ENCODE measurements around the gene IL36B. TPM values are rescaled to one million over a fixed set of nuclear protein-coding genes. Genes with fewer than 3 reads are reported as not detected.
A peak's percentile ranks its signal among the peaks of the same experiment; 100 is the strongest.

Gene IL36B
- total RNA-seq, 2 donors from 2014 or later, result not detected

GRCh38 chr2:113072584-113072983 lies 19.9 kb upstream of the IL36B start:
- WGBS, 2 donors, result 55 to 64% methylated on average over 4 of the region's 4 CpGs
- intact Hi-C loops (cut with DNase I), result no loop called here
- no peaks in the 10 kb centered on the region for H3K36me3 ChIP-seq (replicated peaks in 1 of 2; ENCODE audit: insufficient read depth in 1 of 2, low read depth in 2 of 2)

GRCh38 chr2:113070606-113070975 lies 17.9 kb upstream of the IL36B start:
- no peak for TF ChIP-seq POLR2A (IDR thresholded peaks at IDR 0.05)
- no peak for TF ChIP-seq CTCF (IDR thresholded peaks at IDR 0.05)
- no peak overlapping the region for H3K4me3 ChIP-seq
- H3K27me3 ChIP-seq, result no peaks in the 10 kb centered on the region
- no peaks in the 10 kb centered on the region for H3K36me3 ChIP-seq (replicated peaks in 1 of 2; ENCODE audit: insufficient read depth in 1 of 2, low read depth in 2 of 2)
- 75 to 78% methylated on average over 1 of the region's 1 CpG for WGBS, 2 donors
- DNase-seq, result no peak
- intact Hi-C loops (cut with DNase I), result no loop called here
- H3K9me3 ChIP-seq, result no peaks in the 10 kb centered on the region
- no peaks in the 10 kb centered on the region for H3K4me1 ChIP-seq
- ATAC-seq, result no peak
- no peak overlapping the region for H3K27ac ChIP-seq

More at GRCh38 chr2:113072584-113072983, 19.9 kb upstream of the IL36B start:
- ATAC-seq, result no peak
- Histone ChIP-seq H3K4me1 (no peaks in the 10 kb centered on the region), H3K9me3 (no peaks in the 10 kb centered on the region), H3K27ac (no peak overlapping the region), H3K4me3 (no peak overlapping the region), H3K27me3 (no peaks in the 10 kb centered on the region)
- DNase-seq, result no peak
- TF ChIP-seq POLR2A (IDR thresholded peaks at IDR 0.05), result no peak
- no peak for TF ChIP-seq CTCF (IDR thresholded peaks at IDR 0.05)

- no peak overlapping the region for H3K4me3 ChIP-seq
- H3K27ac ChIP-seq, result no peak overlapping the region
Measured at GRCh38 chr2:113069676-113070605, 17.3 kb upstream of the IL36B start.

GRCh38 chr2:113068706-113069485 lies 16.2 kb upstream of the IL36B start:
- ATAC-seq, result peak; percentile 12
- no peaks in the 10 kb centered on the region for H3K4me1 ChIP-seq
- no peak overlapping the region for H3K4me3 ChIP-seq
- WGBS, 2 donors, result 24 to 29% methylated on average over 5 of the region's 5 CpGs
- H3K9me3 ChIP-seq, result no peaks in the 10 kb centered on the region
- intact Hi-C loops (cut with DNase I), result no loop called here
- DNase-seq, result no peak
- H3K36me3 ChIP-seq (replicated peaks in 1 of 2; ENCODE audit: insufficient read depth in 1 of 2, low read depth in 2 of 2), result no peaks in the 10 kb centered on the region
- H3K27ac ChIP-seq, result no peak overlapping the region
- no peaks in the 10 kb centered on the region for H3K27me3 ChIP-seq
- TF ChIP-seq POLR2A (IDR thresholded peaks at IDR 0.05), result no peak
- no peak for TF ChIP-seq CTCF (IDR thresholded peaks at IDR 0.05)

More at GRCh38 chr2:113069676-113070605, 17.3 kb upstream of the IL36B start:
- DNase-seq (no peak), ATAC-seq (no peak)
- Histone ChIP-seq H3K4me1 (no peaks in the 10 kb centered on the region), H3K9me3 (no peaks in the 10 kb centered on the region), H3K27me3 (no peaks in the 10 kb centered on the region), H3K36me3 (replicated peaks in 1 of 2; ENCODE audit: insufficient read depth in 1 of 2, low read depth in 2 of 2) (no peaks in the 10 kb centered on the region)
- no peak for TF ChIP-seq POLR2A (IDR thresholded peaks at IDR 0.05)
- intact Hi-C loops (cut with DNase I), result no loop called here
- WGBS, 2 donors, result 68 to 93% methylated on average over 4 of the region's 4 CpGs

- H3K9me3 ChIP-seq, result no peaks in the 10 kb centered on the region
- no peak for DNase-seq
Measured at GRCh38 chr2:113068249-113068648, 15.6 kb upstream of the IL36B start.

More at GRCh38 chr2:113068249-113068648, 15.6 kb upstream of the IL36B start:
- WGBS, 2 donors, result 50 to 69% methylated on average over 2 of the region's 2 CpGs
- no peaks in the 10 kb centered on the region for H3K4me1 ChIP-seq
- intact Hi-C loops (cut with DNase I), result no loop called here
- H3K27ac ChIP-seq, result no peak overlapping the region
- no peaks in the 10 kb centered on the region for H3K27me3 ChIP-seq
- no peak for ATAC-seq
- TF ChIP-seq CTCF (IDR thresholded peaks at IDR 0.05) (no peak), POLR2A (IDR thresholded peaks at IDR 0.05) (no peak)
- no peaks in the 10 kb centered on the region for H3K36me3 ChIP-seq (replicated peaks in 1 of 2; ENCODE audit: insufficient read depth in 1 of 2, low read depth in 2 of 2)
- no peak overlapping the region for H3K4me3 ChIP-seq

Measured in body of pancreas (tissue), 4 donors.